HCT116 (cell line): ENCODE data around the gene PATZ1. TPM values are rescaled to one million over a fixed set of nuclear protein-coding genes. Genes with fewer than 3 reads are reported as not detected.

ENCODE experiments used
- ATAC-seq: fragments of 200-7000 bp; cut with Tn5 transposase; 2 replicates; pipeline ENCODE4 v1.9.1; 2020; ENCODE audit warnings: mild to moderate bottlenecking, moderate library complexity
- BruUV-seq: library from RNA; stranded (reverse); fragments of 400-500 nt; replicated peaks from 2 replicates; lab custom pipeline; 2021; lab: Mats Ljungman, UMichigan
- CTCF ChIA-PET: fragments of 300-600 bp; sonication (Branson Sonifier 250); formaldehyde crosslinking; loops from one replicate; lab custom pipeline; 2021; ENCODE audit warnings: antibody characterized with exemption; lab: Charles Lee
- POLR2A ChIA-PET: fragments of 300-600, 350-600 bp; sonication (Branson Sonifier 250); formaldehyde crosslinking; loops from one replicate; lab custom pipeline; 2021; ENCODE audit warnings: antibody characterized with exemption; lab: Charles Lee
- RAD21 ChIA-PET, 2 experiments: fragments of 300-600 bp; sonication (Branson Sonifier 250); formaldehyde crosslinking; loops; one replicate each; lab custom pipeline; 2023; ENCODE audit warnings: low total read pairs in 2 of 2; ENCODE audit not compliant: uncharacterized antibody in 2 of 2, unreplicated experiment in 2 of 2, low non-redundant PET in 1 of 2; lab: Charles Lee
- DNase-seq: peaks from one replicate; pipeline ENCODE4 v3.0.0-alpha.2; 2010; ENCODE audit warnings: low read depth, low spot score
- H2AFZ ChIP-seq: fragments of 200-600 bp; shearing (Covaris generic), sonication (generic); 2 replicates; pipeline ENCODE4 v1.6.1; 2017; ENCODE audit warnings: low read depth, mixed run types, mixed read lengths, antibody characterized with exemption, low read length; ENCODE audit not compliant: poor library complexity, severe bottlenecking
- H3K27ac ChIP-seq: 2 replicates; pipeline ENCODE4 v1.5.1; 2012; ENCODE audit warnings: low read depth, low read length
- H3K27me3 ChIP-seq: fragments of 200-600 bp; sonication (generic); 2 replicates; pipeline ENCODE4 v1.6.1; 2016; ENCODE audit warnings: mixed run types, low read length, mixed read lengths; ENCODE audit not compliant: insufficient read depth
- H3K36me3 ChIP-seq, 2 experiments: fragments of 200-500 bp in 1 of 2; fragments of 200-600 bp in 1 of 2; sonication (Bioruptor generic) in 1 of 2; sonication (generic) in 1 of 2; 2 replicates each; pipeline versions ENCODE4 v1.5.1 to v1.6.1; 2014 to 2016; ENCODE audit warnings: low read length in 2 of 2, inconsistent platforms in 1 of 2, mixed read lengths in 1 of 2, mixed run types in 1 of 2; ENCODE audit not compliant: insufficient read depth in 2 of 2, control insufficient read depth in 1 of 2
- H3K4me1 ChIP-seq, 2 experiments: fragments of 200-600 bp in 1 of 2; sonication (generic) in 1 of 2; 2 replicates each; pipeline versions ENCODE4 v1.5.1 to v1.6.1; 2012 to 2017; ENCODE audit warnings: low read length in 2 of 2, inconsistent platforms in 1 of 2, mild to moderate bottlenecking in 1 of 2, mixed read lengths in 1 of 2, mixed run types in 1 of 2, moderate library complexity in 1 of 2; ENCODE audit not compliant: insufficient read depth in 2 of 2, control insufficient read depth in 1 of 2
- H3K4me2 ChIP-seq: fragments of 200-600 bp; sonication (generic); 2 replicates; pipeline ENCODE4 v1.6.1; 2017; ENCODE audit warnings: mixed run types, low read length, mixed read lengths
- H3K4me3 ChIP-seq, 2 experiments: fragments of 200-600 bp in 1 of 2; sonication (generic) in 1 of 2; replicated peaks in 1 of 2; 2 replicates each; pipeline ENCODE4 v1.5.1; 2011 to 2016; ENCODE audit warnings: low read length in 2 of 2, control low read depth in 1 of 2, low read depth in 1 of 2, mild to moderate bottlenecking in 1 of 2, mixed read lengths in 1 of 2, mixed run types in 1 of 2
- H3K79me2 ChIP-seq: fragments of 200-600 bp; sonication (generic); 2 replicates; pipeline ENCODE4 v1.6.1; 2017; ENCODE audit warnings: mild to moderate bottlenecking, mixed run types, low read length, moderate library complexity, mixed read lengths; ENCODE audit not compliant: insufficient read depth
- H3K9ac ChIP-seq: fragments of 200-600 bp; sonication (generic); 2 replicates; pipeline ENCODE4 v1.6.1; 2016; ENCODE audit warnings: low read length, mixed read lengths
- H3K9me2 ChIP-seq: fragments of 200-600 bp; sonication (generic), shearing (Covaris generic); 2 replicates; pipeline ENCODE4 v1.6.1; 2017; ENCODE audit warnings: mixed run types, mild to moderate bottlenecking, moderate library complexity; ENCODE audit not compliant: insufficient read depth
- H3K9me3 ChIP-seq, 2 experiments: fragments of 200-500 bp in 1 of 2; fragments of 200-600 bp in 1 of 2; sonication (Bioruptor generic) in 1 of 2; sonication (generic) in 1 of 2; 2 replicates each; pipeline ENCODE4 v1.6.1; 2014 to 2017; ENCODE audit warnings: low read length in 2 of 2, mixed read lengths in 2 of 2, inconsistent platforms in 1 of 2, low read depth in 1 of 2, mild to moderate bottlenecking in 1 of 2, mixed run types in 1 of 2, moderate library complexity in 1 of 2; ENCODE audit not compliant: control insufficient read depth in 1 of 2, insufficient read depth in 1 of 2
- H4K20me1 ChIP-seq: fragments of 200-600 bp; sonication (generic), shearing (Covaris generic); 2 replicates; pipeline ENCODE4 v1.6.1; 2017; ENCODE audit warnings: mixed run types, mild to moderate bottlenecking, moderate library complexity; ENCODE audit not compliant: insufficient read depth
- CTCF ChIP-seq, 3 experiments: fragments of 200-600 bp in 1 of 3; sonication (generic) in 1 of 3; IDR thresholded peaks in 2 of 3; conservative IDR thresholded peaks in 1 of 3; 2 replicates each; pipeline ENCODE4 v1.5.1; 2012 to 2017; ENCODE audit warnings: low read depth in 2 of 3, low read length in 2 of 3, antibody characterized with exemption in 1 of 3, borderline replicate concordance in 1 of 3, control low read depth in 1 of 3, mild to moderate bottlenecking in 1 of 3, mixed read lengths in 1 of 3, mixed run types in 1 of 3, moderate library complexity in 1 of 3; ENCODE audit not compliant: insufficient read depth in 1 of 3
- EZH2 ChIP-seq: fragments of 200-600 bp; sonication (generic); IDR thresholded peaks from 2 replicates; pipeline ENCODE4 v1.6.1; 2017; ENCODE audit warnings: antibody characterized with exemption, mixed run types
- JUND ChIP-seq: IDR thresholded peaks from 2 replicates; pipeline ENCODE4 v1.6.1; 2012
- POLR2AphosphoS5 ChIP-seq: IDR thresholded peaks from 2 replicates; pipeline ENCODE4 v1.6.1; 2011; ENCODE audit warnings: mild to moderate bottlenecking, low read depth, low read length, moderate library complexity
- RAD21 ChIP-seq: IDR thresholded peaks from 2 replicates; pipeline ENCODE4 v1.6.1; 2012; ENCODE audit warnings: low read depth, mild to moderate bottlenecking
- SP1 ChIP-seq: IDR thresholded peaks from 2 replicates; pipeline ENCODE4 v1.6.1; 2012; ENCODE audit warnings: low read depth
- ZNF274 ChIP-seq: fragments of 200-500 bp; sonication (Bioruptor generic); IDR thresholded peaks from 2 replicates; pipeline ENCODE4 v1.6.1; 2014; ENCODE audit warnings: mild to moderate bottlenecking, low read depth, low read length, inconsistent platforms
- intact Hi-C: fragments of 100-400 bp; cut with micrococcal nuclease; formaldehyde crosslinking; loops from 2 replicates; pipeline ENCODE4 v1.10.0; 2022
- total RNA-seq: library from RNA; stranded (reverse); gene quantifications from one replicate; pipeline ENCODE4 v1.2.1, GENCODE V29; 2021; ENCODE audit not compliant: unreplicated experiment

PATZ1 gene
- total RNA-seq, 1 experiment from 2014 or later, result 30.6 TPM

DNA sequence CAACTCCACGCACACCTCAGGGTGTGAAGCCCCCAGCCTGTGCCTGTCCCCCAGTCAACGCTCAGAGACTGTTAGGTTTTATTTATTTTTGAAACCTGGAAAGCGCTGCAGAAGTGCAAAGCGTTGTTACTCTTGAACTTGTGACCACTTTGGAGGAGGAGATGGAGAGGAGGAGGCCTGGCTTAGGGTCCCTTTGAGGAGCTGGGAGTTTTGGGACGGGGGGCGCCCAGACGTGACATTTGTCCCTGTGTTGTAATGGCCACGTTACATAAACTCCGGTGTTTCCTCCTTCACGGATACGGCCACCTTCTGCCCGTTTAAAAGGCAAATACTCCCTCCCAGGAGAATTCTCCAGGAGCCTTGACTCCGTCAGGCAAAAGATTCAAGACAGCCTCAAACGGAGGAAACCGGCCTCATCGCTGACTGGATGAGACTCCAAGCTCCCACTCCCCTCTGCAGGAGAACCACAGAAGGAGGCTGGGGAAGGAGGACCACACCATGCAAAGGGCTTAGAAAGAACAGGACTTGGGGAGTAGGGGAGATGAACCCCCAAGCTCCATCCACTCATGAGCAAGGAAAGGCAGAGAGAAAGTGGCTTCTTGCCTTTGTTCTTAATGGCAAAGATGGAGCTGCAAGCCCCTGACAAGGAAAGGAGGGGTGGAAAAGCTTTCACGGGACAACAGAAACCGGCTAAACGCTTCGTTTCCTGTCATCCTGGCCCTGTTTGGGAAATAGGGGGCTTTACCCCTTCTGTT lies 54.5 kb downstream of the PATZ1 start:
- H3K27me3 ChIP-seq, result no peaks in the 10 kb centered on the region
- no peak overlapping the region for H3K9ac ChIP-seq
- no peaks in the 10 kb centered on the region for H3K79me2 ChIP-seq
- intact Hi-C loops, result no loop called here
- ATAC-seq (no peak), DNase-seq (no peak)
- TF ChIP-seq POLR2AphosphoS5, result no peak
- TF ChIP-seq ZNF274, result no peak
- no peak for TF ChIP-seq RAD21
- TF ChIP-seq JUND, result no peak
- no peak for TF ChIP-seq CTCF (IDR thresholded peaks at IDR 0.05 in 2 of 3, conservative IDR thresholded peaks at IDR 0.05 in 1 of 3; ENCODE audit: borderline replicate concordance in 1 of 3, insufficient read depth in 1 of 3, low read depth in 2 of 3, low read length in 2 of 3)
- no peak for TF ChIP-seq EZH2
- TF ChIP-seq SP1, result no peak
- ChIA-PET CTCF (interaction anchor here (0.5 to 1.9 kb wide), 6 partner anchors 9 to 80 kb away, joined by 3 to 14 read pairs (median 4); partner anchors contain the start of gene LIMK2), RAD21 (no interaction called here), POLR2A (no interaction called here)
- H3K27ac ChIP-seq, result no peak overlapping the region; the same call in 1 of the 2 replicates
- no peaks in the 10 kb centered on the region for H3K36me3 ChIP-seq
- H4K20me1 ChIP-seq, result no peaks in the 10 kb centered on the region
- no peak overlapping the region for H3K4me3 ChIP-seq
- H2AFZ ChIP-seq, result no peak overlapping the region
- peaks cover 27 to 44% of the 10 kb centered on the region in 2 experiments for H3K4me1 ChIP-seq
- TSS peak; percentile 53 for BruUV-seq
- peak overlapping the region; percentile 37 for H3K4me2 ChIP-seq
- no peaks in the 10 kb centered on the region for H3K9me3 ChIP-seq
- no peaks in the 10 kb centered on the region for H3K9me2 ChIP-seq
